ENCODE measurements around the gene RAE1.

The RAE1 gene

GRCh38 chr20:57380081-57380750, 29.2 kb downstream of the RAE1 start:
- Mint-ChIP-seq H3K9me3 (no peaks in the 10 kb centered on the region), H3K4me3 (no peak overlapping the region), H3K27me3 (no peaks in the 10 kb centered on the region), H3K36me3 (ENCODE audit: insufficient read depth) (peaks cover 66% of the 10 kb centered on the region), H3K4me1 (ENCODE audit: low read depth in 2 of 2) (peaks cover 23 to 44% of the 10 kb centered on the region in 2 donors), H3K27ac (peak overlapping the region in 1 of 2 donors; percentile 66)
- DNase-seq (no peak), ATAC-seq (replicated peaks) (no peak)

- no peaks in the 10 kb centered on the region for H3K9me3 Mint-ChIP-seq
- peaks cover 68% of the 10 kb centered on the region for H3K36me3 Mint-ChIP-seq (ENCODE audit: insufficient read depth)
- H3K27me3 Mint-ChIP-seq, result no peaks in the 10 kb centered on the region
- H3K4me3 Mint-ChIP-seq, result peak overlapping the region in 1 of 2 donors; percentile 33
- ATAC-seq (replicated peaks), result peak; percentile 77
- DNase-seq, result peak; percentile 89 to 94 (median 92)
- peak overlapping the region; percentile 49 to 81 for H3K27ac Mint-ChIP-seq
- peaks cover 21 to 38% of the 10 kb centered on the region in 2 donors for H3K4me1 Mint-ChIP-seq (ENCODE audit: low read depth in 2 of 2)
Observed at GRCh38 chr20:57381596-57382503, 30.8 kb downstream of the RAE1 start.

- Mint-ChIP-seq H3K9me3 (no peaks in the 10 kb centered on the region), H3K27me3 (no peaks in the 10 kb centered on the region), H3K36me3 (ENCODE audit: insufficient read depth) (peaks cover 64% of the 10 kb centered on the region), H3K27ac (peak overlapping the region; percentile 20 to 81), H3K4me1 (ENCODE audit: low read depth in 2 of 2) (peaks cover 21 to 38% of the 10 kb centered on the region in 2 donors), H3K4me3 (no peak overlapping the region)
- peak; percentile 45 for ATAC-seq (replicated peaks)
- DNase-seq, result no peak
Observed at GRCh38 chr20:57382516-57382915, 31.5 kb downstream of the RAE1 start.

DNA sequence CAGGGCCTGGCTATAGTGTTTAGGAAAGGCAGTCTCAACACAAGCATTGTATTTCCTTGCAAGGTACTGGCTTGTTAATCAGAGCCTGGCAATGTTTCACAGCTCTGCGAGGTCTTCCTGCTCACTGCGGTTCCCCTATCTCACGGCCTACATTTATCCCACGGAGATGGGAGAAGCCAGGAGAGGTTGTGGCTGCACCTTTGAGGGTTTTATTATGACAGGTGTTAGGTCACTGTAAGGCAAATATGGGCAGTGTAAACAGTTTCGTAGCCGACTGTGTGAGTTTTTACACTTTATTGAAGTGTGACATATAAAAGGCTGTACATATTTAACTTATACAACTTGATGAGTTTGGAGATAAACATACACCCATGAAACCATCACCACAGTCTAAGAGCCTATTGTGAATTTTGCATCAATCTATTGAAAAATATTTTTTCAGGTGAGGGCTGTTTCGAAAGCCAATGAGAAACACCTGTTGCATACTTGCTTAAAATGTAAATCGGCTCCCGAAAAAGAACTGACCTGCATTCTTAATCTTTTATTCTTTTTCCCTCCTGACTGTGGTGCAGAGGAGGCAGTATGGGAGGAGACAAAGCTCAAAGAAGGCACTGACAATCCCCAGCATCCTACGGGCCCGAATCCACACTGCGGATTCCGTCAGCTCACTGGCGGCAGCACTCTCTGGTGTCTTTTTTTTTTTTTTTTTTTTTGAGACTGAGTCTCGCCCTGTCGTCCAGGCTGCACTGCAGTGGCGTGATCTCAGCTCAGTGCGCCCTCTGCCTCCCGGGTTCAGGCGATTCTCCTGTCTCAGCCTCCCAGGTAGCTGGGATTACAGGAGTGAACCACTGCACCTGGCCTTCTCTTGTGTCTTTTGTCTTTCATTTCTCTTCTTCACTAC, 32.6 kb downstream of the RAE1 start:
- H3K4me3 Mint-ChIP-seq, result peak overlapping the region; percentile 21 to 31
- DNase-seq, result no peak
- peaks cover 59% of the 10 kb centered on the region for H3K36me3 Mint-ChIP-seq (ENCODE audit: insufficient read depth)
- ATAC-seq (replicated peaks), result peak; percentile 45
- peak overlapping the region; percentile 81 for H3K27ac Mint-ChIP-seq
- H3K9me3 Mint-ChIP-seq, result no peaks in the 10 kb centered on the region
- H3K4me1 Mint-ChIP-seq (ENCODE audit: low read depth in 2 of 2), result peaks cover 21 to 37% of the 10 kb centered on the region in 2 donors
- H3K27me3 Mint-ChIP-seq, result no peaks in the 10 kb centered on the region

DNA sequence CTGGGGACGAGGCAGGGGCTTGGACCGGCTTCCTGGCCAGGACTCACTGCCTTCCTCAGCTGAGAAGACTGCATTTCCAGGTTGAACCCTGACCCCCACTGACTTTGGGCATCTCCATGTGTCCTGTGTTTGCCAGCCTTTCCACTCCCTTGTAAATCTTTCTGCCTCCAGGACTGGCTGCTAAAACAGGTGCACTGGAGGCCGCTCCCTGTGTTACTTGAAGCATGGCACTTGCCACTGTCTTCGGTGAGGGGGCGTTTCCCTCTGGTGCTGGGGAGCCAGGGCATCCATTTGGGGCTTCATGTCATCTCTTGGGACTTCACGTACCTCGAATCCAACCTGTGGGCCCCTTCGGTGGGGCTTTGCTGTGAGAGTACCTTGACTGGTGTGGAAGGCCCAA, 33.4 kb downstream of the RAE1 start:
- Mint-ChIP-seq H3K27me3 (no peaks in the 10 kb centered on the region), H3K4me1 (ENCODE audit: low read depth in 2 of 2) (peaks cover 24 to 33% of the 10 kb centered on the region in 2 donors), H3K36me3 (ENCODE audit: insufficient read depth) (peaks cover 56% of the 10 kb centered on the region), H3K27ac (peak overlapping the region; percentile 81), H3K9me3 (no peaks in the 10 kb centered on the region), H3K4me3 (peak overlapping the region in 1 of 2 donors; percentile 21)
- ATAC-seq (replicated peaks), result no peak
- no peak for DNase-seq

- Mint-ChIP-seq H3K36me3 (ENCODE audit: insufficient read depth) (peaks cover 62% of the 10 kb centered on the region), H3K27ac (peak overlapping the region in 1 of 2 donors; percentile 81)
Observed at GRCh38 chr20:57384953-57385761, 34.1 kb downstream of the RAE1 start.

GRCh38 chr20:57385940-57386339, 34.9 kb downstream of the RAE1 start:
- DNase-seq (no peak), ATAC-seq (replicated peaks) (no peak)
- H3K4me3 Mint-ChIP-seq, result peak overlapping the region in 1 of 2 donors; percentile 4
- no peaks in the 10 kb centered on the region for H3K27me3 Mint-ChIP-seq
- peaks cover 35 to 41% of the 10 kb centered on the region in 2 donors for H3K4me1 Mint-ChIP-seq (ENCODE audit: low read depth in 2 of 2)
- no peak overlapping the region for H3K27ac Mint-ChIP-seq
- H3K9me3 Mint-ChIP-seq, result no peaks in the 10 kb centered on the region
- peaks cover 66% of the 10 kb centered on the region for H3K36me3 Mint-ChIP-seq (ENCODE audit: insufficient read depth)

More at GRCh38 chr20:57384953-57385761, 34.1 kb downstream of the RAE1 start:
- H3K4me3 Mint-ChIP-seq, result peak overlapping the region in 1 of 2 donors; percentile 21
- DNase-seq, result no peak
- no peak for ATAC-seq (replicated peaks)
- peaks cover 30 to 36% of the 10 kb centered on the region in 2 donors for H3K4me1 Mint-ChIP-seq (ENCODE audit: low read depth in 2 of 2)
- H3K9me3 Mint-ChIP-seq, result no peaks in the 10 kb centered on the region
- H3K27me3 Mint-ChIP-seq, result no peaks in the 10 kb centered on the region

DNA sequence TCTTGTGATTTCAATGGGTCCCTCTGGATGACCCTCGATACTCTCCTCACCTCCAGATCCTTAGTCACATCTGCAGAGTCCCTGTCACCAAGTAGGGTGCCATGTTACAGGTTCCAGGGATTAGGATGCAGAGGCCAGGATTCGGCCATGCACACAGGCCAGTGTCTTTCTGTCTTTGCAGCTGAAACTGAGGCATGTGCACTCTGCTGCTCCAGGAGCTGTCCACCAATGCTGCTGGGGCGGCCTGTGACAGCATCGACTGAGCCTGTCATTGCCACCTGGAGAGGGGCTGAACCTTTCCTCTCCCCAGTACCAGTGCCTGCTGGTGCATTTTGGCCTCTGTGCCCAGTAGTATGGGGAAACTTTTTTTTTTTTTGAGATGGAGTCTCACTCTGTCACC, 35.7 kb downstream of the RAE1 start:
- Mint-ChIP-seq H3K27ac (no peak overlapping the region), H3K9me3 (no peaks in the 10 kb centered on the region), H3K36me3 (ENCODE audit: insufficient read depth) (peaks cover 65% of the 10 kb centered on the region), H3K4me3 (no peak overlapping the region), H3K4me1 (ENCODE audit: low read depth in 2 of 2) (peaks cover 32 to 40% of the 10 kb centered on the region in 2 donors), H3K27me3 (no peaks in the 10 kb centered on the region)
- no peak for ATAC-seq (replicated peaks)
- DNase-seq, result no peak

GRCh38 chr20:57387463-57387862, 36.4 kb downstream of the RAE1 start:
- ATAC-seq (replicated peaks), result no peak
- H3K27me3 Mint-ChIP-seq, result no peaks in the 10 kb centered on the region
- H3K36me3 Mint-ChIP-seq (ENCODE audit: insufficient read depth), result peaks cover 71% of the 10 kb centered on the region
- H3K27ac Mint-ChIP-seq, result no peak overlapping the region
- peaks cover 30 to 33% of the 10 kb centered on the region in 2 donors for H3K4me1 Mint-ChIP-seq (ENCODE audit: low read depth in 2 of 2)
- no peaks in the 10 kb centered on the region for H3K9me3 Mint-ChIP-seq
- DNase-seq, result no peak
- no peak overlapping the region for H3K4me3 Mint-ChIP-seq

DNA sequence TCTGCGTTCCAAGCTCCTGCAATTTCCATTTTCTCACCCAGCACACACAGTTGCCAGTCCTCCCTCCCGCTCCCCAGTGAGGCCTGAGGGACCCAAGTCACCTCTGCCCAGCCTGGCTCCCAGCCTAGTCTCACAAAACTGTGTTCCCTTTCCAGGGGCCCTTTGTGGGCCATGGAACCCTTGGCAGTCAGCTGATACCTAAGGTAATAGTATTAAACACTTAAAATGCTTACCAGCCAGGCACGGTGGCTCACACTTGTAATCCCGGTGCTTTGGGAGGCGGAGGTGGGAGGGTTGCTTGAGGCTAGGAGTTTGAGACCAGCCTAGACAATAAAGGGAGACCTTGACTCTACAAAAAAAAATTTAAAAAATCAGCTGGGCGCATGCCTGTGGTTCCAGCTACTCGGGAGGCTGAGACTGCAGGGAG, 36.9 kb downstream of the RAE1 start:
- no peak overlapping the region for H3K27ac Mint-ChIP-seq
- H3K4me1 Mint-ChIP-seq (ENCODE audit: low read depth in 2 of 2), result peaks cover 30 to 31% of the 10 kb centered on the region in 2 donors
- peak overlapping the region in 1 of 2 donors; percentile 92 for H3K4me3 Mint-ChIP-seq
- H3K27me3 Mint-ChIP-seq, result no peaks in the 10 kb centered on the region
- ATAC-seq (replicated peaks) (no peak), DNase-seq (no peak)
- peaks cover 76% of the 10 kb centered on the region for H3K36me3 Mint-ChIP-seq (ENCODE audit: insufficient read depth)
- H3K9me3 Mint-ChIP-seq, result no peaks in the 10 kb centered on the region

DNA sequence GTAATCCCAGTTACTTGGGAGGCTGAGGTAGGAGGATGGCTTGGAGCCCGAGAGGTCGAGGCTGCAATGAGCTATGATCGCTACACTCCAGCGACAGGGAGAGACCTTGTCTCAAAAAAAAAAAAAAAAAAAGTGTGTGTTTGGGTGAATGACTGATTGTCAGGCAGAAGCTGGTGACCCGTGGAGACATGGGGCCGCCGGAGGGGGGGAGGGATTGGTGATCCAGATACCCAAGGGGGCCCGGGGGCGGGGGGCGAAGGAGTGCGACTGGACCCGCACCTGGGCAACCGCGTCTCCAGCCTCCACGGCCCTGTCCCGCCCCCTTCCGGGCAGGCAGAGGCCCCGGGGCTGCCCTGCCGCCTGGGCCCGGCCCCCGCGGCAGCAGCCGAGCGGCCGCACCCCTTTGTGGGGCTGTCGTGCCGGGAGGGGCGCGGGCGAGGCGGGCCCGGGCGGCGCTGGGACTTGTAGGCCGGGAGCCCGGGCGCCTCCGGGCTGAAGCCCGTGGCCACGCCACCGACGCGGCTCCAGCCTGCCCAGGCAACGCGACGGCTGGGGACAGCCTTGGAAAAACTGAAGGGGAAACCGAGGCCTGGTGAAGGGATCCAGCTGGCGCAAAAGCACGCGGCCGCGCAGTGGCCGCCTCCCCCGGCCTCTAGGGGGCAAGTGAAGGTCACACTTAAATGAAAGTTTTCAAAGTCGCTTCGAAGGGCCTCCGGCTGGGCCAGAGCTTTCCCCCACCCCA, 38.1 kb downstream of the RAE1 start:
- H3K4me1 Mint-ChIP-seq (ENCODE audit: low read depth in 2 of 2), result peaks cover 33 to 36% of the 10 kb centered on the region in 2 donors
- peak overlapping the region; percentile 88 to 89 for H3K27ac Mint-ChIP-seq
- no peaks in the 10 kb centered on the region for H3K9me3 Mint-ChIP-seq
- DNase-seq (peak; percentile 49 to 59 (median 59)), ATAC-seq (replicated peaks) (peak; percentile 18)
- H3K36me3 Mint-ChIP-seq (ENCODE audit: insufficient read depth), result peaks cover 79% of the 10 kb centered on the region
- H3K4me3 Mint-ChIP-seq, result peak overlapping the region; percentile 92
- no peaks in the 10 kb centered on the region for H3K27me3 Mint-ChIP-seq

Data from effector memory CD8-positive, alpha-beta T cell (primary cell).